ENCODE data around the gene WSCD1. TPM values are rescaled to one million over a fixed set of nuclear protein-coding genes. Genes with fewer than 3 reads are reported as not detected.

Gene WSCD1
- total and polyA plus RNA-seq, 12 donors: 2.5 to 13.8 (median 4.2) TPM

DNA sequence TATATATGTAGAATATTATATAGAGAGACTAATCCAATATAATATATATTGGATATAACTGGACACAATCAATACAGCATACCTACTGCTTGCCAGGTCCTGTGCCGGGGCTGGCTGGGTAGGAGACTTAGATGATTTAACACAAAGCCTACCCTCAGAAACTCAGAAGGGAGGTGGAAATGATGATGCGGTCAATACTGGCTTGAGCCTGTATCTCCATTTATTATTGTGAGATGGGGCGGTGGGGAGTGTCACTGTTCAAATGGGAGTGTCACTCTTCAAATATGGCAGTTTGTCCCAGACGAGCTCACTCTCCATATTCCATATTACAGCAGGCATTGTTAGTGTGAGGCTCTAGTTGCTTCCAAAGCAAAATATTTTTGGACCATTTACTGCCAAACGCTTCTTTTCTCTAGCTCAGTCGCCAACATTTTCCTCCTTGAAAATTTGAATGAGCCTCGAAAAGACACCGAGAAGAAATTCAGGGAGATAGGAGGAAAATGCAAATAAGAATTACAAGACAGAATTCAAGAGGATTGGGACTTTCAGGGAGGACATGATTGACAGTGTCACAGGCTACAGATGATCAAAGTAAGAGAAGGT, 70.7 kb downstream of the WSCD1 start:
- ATAC-seq (no peak), DNase-seq (no peak)
- no peaks in the 10 kb centered on the region for H3K4me1 ChIP-seq
- 81 to 83% methylated on average over 8 of the region's 8 CpGs for WGBS, 2 donors
- peaks cover 0 to 13% (median 0%) of the 10 kb centered on the region in 7 donors for H3K27me3 ChIP-seq
- peaks cover 0 to under 1% (median 0%) of the 10 kb centered on the region in 11 donors for H3K9me3 ChIP-seq
- intact Hi-C loops (cut with DNase I): loop anchor here in 1 of 10 donors (10.0 kb wide), 1 partner anchor 64 kb away; no protein-coding TSS in a partner anchor
- H3K36me3 ChIP-seq: no peaks in the 10 kb centered on the region
- no peak overlapping the region for H3K4me3 ChIP-seq
- TF ChIP-seq, protein P1, sequence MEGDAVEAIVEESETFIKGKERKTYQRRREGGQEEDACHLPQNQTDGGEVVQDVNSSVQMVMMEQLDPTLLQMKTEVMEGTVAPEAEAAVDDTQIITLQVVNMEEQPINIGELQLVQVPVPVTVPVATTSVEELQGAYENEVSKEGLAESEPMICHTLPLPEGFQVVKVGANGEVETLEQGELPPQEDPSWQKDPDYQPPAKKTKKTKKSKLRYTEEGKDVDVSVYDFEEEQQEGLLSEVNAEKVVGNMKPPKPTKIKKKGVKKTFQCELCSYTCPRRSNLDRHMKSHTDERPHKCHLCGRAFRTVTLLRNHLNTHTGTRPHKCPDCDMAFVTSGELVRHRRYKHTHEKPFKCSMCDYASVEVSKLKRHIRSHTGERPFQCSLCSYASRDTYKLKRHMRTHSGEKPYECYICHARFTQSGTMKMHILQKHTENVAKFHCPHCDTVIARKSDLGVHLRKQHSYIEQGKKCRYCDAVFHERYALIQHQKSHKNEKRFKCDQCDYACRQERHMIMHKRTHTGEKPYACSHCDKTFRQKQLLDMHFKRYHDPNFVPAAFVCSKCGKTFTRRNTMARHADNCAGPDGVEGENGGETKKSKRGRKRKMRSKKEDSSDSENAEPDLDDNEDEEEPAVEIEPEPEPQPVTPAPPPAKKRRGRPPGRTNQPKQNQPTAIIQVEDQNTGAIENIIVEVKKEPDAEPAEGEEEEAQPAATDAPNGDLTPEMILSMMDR (IDR thresholded peaks at IDR 0.05): no peak
- H3K27ac ChIP-seq: no peak overlapping the region

DNA sequence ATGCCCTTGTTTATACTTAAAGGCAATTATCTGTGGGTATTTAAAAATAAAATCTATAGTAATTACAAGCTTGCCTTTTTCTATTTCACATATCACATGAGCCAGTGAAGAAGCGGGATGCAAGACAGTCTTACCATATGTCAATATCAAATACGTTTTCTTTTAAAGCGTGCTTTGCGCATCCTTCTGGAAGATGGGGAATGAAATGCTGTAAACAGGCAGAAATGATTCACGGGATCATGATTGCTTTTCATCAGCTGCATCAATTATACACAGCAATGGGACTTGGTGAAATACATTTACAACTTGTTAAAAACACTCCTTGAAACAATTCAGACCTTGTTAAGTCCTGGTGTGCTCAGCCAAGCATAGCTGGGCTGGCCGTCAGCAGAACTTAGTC, 72.5 kb downstream of the WSCD1 start:
- Histone ChIP-seq H3K9me3 (peaks cover 0 to 5% (median 0%) of the 10 kb centered on the region in 11 donors), H3K4me1 (no peaks in the 10 kb centered on the region), H3K36me3 (no peaks in the 10 kb centered on the region), H3K4me3 (no peak overlapping the region), H3K27me3 (peaks cover 0 to 10% (median 0%) of the 10 kb centered on the region in 7 donors), H3K27ac (no peak overlapping the region)
- WGBS, 2 donors: 85 to 90% methylated on average over 6 of the region's 6 CpGs
- DNase-seq: no peak
- no peak for ATAC-seq
- TF ChIP-seq, protein P1 (IDR thresholded peaks at IDR 0.05): no peak
- intact Hi-C loops (cut with DNase I): loop anchor here in 1 of 10 donors (10.0 kb wide), 1 partner anchor 62 kb away; no protein-coding TSS in a partner anchor

DNA sequence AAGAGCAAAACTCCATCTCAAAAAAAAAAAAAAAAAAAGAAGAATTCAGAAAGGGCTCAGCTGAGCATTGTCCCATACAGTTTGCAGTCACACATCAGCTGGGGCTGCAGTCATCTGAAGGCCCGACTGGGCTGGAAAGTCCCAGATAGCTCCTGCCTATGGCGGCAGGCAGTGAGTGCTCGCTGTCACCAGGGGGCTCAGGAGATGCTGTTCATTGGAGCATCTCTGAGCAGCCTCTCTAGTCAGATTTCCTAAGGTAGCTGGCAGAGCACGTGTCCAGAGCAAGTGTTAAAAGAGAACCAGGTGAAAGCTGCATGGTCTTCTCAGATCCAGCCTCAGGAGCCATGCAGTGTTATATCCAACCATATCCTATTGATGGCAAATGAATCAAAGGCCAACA, 75.8 kb downstream of the WSCD1 start:
- Histone ChIP-seq H3K27me3 (peaks cover 0 to 12% (median 0%) of the 10 kb centered on the region in 7 donors), H3K4me3 (no peak overlapping the region), H3K4me1 (no peaks in the 10 kb centered on the region), H3K36me3 (no peaks in the 10 kb centered on the region), H3K9me3 (peaks cover 0 to 5% (median 0%) of the 10 kb centered on the region in 11 donors), H3K27ac (no peak overlapping the region)
- ATAC-seq (no peak), DNase-seq (no peak)
- TF ChIP-seq, protein P1 (IDR thresholded peaks at IDR 0.05): no peak
- intact Hi-C loops (cut with DNase I): loop anchor here in 1 of 10 donors (10.0 kb wide), 1 partner anchor 59 kb away; no protein-coding TSS in a partner anchor
- WGBS, 2 donors: 80 to 90% methylated on average over 4 of the region's 4 CpGs

DNA sequence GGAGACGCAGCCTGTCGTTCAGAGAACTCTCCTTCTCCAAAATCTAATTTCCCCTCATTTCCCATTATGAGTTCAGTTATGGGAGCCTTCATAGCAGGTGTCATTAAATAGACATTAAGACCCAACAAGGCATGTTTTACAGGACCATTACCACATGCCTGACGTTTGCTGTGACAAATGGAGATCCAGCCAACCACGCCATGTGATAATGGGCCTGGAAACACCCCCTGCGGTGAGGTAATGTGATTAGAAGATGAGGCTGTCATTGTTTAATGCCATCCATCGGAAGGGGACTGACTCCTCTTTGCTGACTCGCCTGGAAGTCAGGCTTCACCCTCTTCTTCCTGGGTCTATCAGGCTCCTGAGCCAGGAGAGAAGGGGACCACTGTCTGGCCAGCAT, 76.9 kb downstream of the WSCD1 start:
- intact Hi-C loops (cut with DNase I): loop anchor here in 1 of 10 donors (10.0 kb wide), 1 partner anchor 58 kb away; no protein-coding TSS in a partner anchor
- DNase-seq: no peak
- Histone ChIP-seq H3K27me3 (peaks cover 0 to 12% (median 0%) of the 10 kb centered on the region in 7 donors), H3K27ac (no peak overlapping the region), H3K36me3 (no peaks in the 10 kb centered on the region), H3K9me3 (peaks cover 0 to 5% (median 0%) of the 10 kb centered on the region in 11 donors), H3K4me1 (no peaks in the 10 kb centered on the region), H3K4me3 (no peak overlapping the region)
- 56 to 57% methylated on average over 7 of the region's 7 CpGs for WGBS, 2 donors
- no peak for ATAC-seq
- TF ChIP-seq, protein P1 (IDR thresholded peaks at IDR 0.05): no peak

Data from heart right ventricle (tissue), 16 donors.